GM19324 (cell line): Measurements from ENCODE around the gene SDHAF2.
"Not testable (repeated sequence)": the region's sequence is repeated elsewhere in the genome, so short reads cannot be mapped to it uniquely, and the experiment has no call there.

Source experiments
- ATAC-seq: cut with Tn5 transposase; IDR thresholded peaks from one replicate; pipeline ENCODE4 v1.9.1; 2021; ENCODE audit warnings: mild to moderate bottlenecking, moderate library complexity; ENCODE audit not compliant: unreplicated experiment, low FRiP score

Gene SDHAF2

DNA sequence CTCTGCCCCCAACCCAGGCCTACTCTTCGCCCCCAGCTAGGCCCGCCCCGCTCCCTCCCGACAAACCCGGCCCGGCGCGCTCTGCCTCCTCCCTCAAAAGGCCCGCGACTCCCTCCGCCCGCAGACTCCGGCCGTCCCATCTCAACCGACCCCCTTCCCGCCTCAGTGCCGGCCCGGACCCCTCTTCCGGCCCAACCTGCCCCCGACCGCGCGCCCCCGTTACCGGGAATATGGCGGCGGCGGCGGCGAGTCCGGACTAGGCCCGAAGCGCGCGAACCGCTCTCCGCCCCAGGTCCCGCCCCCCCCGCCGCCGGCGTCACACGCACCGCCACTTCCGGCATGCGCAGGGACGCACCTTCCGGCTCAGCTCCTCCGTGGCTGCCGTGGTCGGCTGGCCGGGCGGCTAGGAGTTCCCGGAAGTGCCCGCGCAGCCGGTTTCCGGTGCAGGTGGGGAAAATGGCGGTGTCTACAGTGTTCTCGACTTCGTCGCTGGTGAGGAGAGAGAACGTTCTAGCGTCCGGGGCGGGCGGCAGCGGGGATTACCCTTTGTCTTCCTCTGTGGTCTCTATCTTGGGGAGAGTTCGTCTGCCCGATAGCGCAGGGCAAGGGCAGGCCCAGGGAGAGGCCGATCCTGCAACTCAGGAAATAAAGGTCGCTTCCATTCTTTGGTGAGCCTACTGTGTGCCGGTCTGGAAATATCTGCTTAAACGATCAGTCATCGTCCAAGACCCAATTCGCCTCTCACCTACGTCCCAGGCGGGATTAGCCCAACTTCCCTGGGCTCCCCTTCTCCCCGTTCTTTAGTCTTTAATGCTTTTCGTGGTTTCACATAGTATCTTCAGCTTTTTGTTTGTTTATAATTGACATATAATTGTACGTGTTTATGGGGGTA, at the start of gene SDHAF2, which contains the start of gene CPSF7:
Gene SDHAF2 (plus strand): TSS at position 434 of the 892 bp plus-strand sequence. CDS start 23 bp downstream, at position 457.
Gene CPSF7 (minus strand): TSS at position 285 of the 892 bp plus-strand sequence. CDS start 740 bp downstream, outside the sequence.
- peak; percentile 94 for ATAC-seq

DNA sequence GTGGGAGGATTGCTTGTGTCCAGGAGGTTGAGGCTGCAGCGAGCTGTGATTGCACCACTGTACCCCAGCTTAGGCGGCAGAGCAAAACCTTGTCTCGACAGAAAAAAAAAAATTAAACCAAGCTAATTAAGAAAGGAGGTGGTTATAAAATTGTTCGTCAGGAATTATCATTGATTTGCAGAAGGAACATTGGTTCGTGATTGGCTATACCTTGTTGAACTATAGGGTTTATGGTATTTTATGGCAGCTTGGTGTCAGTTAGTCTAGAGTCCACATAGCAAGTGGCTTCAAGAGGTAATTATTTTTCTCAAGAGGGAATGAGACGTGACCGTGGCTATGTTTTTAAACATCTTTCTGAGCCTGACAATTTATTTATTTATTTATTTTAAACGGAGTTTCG, 49.0 kb upstream of the SDHAF2 start:
- ATAC-seq = no peak

DNA sequence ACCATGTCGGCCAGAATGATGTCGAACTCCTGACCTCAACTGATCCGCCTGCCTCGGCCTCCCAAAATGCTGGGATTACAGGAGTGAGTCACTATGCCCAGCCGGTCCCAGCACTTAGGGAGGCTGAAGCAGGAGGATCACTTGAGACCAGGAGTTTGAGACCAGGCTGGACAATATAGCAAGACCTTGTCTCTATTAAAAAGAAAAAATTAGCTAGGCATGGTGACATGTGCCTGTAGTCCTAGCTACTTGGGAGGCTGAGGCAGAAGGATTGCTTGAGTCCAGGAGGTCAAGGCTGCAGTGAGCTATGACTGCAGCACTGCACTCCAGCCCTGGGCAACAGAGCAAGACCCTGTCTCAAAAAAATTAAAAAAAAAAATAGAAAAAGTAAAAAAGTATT, 46.1 kb upstream of the SDHAF2 start:
- ATAC-seq = not testable (repeated sequence)

DNA sequence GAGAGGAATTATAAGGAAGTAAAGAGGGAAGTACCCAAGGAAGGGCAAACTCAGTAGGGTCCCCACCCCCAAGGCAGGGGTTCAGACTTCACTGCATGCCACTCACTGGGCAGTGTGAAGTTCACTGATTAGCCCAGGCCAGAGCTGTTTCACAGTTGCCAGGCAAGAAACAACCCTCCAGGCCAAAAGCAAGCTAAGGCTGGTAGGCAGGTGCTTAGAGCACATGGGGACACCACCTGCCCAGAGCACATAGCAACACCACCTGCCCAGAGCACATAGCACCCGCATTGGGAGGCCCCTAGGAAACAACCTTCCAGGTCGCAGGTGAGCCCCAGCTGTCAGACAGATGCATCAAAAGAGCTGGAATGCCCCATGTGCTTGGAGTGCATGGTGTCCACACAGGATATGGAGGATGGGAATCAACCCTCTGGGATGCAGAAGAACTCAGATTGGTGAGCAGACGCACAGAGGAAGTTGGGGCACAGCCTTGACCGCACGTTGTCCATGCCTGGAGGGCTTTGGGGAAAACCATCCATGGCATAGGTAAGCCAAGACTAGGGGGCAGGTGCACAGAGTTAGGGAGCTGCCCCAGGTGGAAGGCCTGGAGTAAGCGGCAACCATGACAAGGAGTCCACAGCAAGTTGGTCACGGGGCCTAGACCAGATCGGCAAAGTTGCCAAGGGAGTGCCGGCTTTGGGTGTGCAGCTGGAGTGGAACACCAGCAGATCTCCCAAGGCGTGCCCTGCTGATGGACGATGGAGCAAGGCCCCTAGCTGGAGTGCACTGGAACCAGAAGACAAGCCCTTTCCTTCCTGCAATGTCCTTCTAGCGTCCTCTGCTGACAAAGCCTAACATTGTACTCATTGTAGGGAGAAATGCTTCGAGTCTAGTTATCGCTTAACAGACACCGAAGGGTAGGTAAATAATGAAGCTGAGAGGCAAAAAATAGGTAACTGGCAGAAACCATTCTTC, 45.4 kb upstream of the SDHAF2 start:
- ATAC-seq = no peak

DNA sequence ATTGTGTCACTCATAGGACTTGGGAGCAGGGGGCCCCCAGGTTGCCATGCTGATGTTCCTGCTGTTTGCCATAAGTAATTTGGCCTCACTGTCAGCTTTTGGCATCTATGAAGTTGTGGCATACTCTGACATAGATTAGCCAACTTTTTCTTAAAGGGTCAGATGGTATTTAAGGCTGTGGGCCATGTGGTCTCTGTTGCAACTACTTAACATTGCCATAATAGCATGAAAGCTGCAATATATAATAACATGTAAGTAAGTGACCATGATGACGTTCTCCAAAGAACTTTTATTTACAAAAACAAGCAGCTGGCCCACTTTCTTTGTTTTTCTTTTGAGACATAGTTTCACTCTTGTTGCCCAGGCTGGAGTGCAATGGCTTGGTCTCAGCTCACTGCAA, 39.8 kb upstream of the SDHAF2 start:
- ATAC-seq = no peak

DNA sequence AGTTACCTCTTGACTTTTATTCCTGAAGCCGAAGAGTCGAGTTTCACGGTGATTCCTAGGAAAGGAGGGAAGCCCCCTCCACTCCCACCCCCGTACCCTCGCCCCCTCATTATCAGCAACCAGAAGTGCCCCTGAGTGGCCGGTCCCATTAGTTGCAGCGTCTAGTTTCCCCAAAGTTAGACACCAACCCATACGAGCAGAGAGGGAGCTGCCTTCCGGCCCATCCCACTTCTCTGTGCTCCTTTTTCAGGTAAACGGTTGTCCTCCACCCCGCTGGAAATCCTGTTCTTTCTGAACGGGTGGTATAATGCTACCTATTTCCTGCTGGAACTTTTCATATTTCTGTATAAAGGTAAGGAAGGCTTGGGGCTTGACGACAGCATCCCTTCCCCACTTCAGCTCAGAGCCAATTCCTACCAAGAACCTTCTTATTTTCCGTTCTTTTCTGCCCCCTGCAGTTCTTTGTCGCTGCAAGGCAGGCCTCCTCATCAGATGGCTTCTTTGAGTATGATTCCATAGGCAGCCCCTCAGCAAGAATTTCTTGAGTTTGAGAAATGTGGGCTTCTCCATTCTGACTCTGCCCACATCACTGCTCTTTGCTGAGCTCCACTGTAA, 36.8 kb upstream of the SDHAF2 start:
- no peak for ATAC-seq

DNA sequence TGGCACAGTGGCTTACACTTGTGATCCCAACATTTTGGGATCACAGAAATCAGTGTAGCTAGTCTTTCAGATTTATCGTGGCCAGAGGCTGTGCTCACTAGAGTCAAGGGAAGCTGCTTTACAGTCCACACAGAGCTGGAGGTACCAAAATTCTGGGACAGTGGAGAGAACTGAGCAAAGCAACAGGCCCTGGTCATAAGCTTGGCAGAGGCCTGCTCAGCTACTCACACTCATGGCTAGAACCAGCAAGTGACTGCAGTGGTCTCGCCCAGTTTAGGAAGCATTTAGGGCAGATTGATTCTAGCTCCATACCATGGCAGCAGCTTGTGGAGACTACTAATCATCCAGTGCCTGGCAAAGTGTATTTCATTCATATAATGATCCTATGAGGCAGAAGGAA, 28.8 kb upstream of the SDHAF2 start:
- no peak for ATAC-seq

DNA sequence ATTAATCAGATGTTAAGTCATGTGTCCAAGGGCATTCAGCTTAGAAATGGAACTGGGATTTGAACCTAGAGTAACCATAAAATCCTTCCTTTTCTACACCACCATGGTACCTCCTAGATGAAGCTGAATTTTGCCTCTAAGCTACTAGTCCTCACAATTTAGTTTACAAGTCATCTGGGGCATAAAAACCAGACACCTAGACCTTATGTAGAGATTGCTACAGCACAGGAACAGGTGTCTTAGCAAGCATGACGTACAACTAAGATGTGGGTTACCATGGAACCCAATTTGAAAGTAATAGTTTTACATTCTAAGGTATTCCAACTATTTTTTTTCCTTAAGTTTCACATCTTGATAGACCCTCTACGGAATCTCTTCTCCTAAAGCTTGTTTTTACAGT, 28.4 kb upstream of the SDHAF2 start:
- no peak for ATAC-seq

DNA sequence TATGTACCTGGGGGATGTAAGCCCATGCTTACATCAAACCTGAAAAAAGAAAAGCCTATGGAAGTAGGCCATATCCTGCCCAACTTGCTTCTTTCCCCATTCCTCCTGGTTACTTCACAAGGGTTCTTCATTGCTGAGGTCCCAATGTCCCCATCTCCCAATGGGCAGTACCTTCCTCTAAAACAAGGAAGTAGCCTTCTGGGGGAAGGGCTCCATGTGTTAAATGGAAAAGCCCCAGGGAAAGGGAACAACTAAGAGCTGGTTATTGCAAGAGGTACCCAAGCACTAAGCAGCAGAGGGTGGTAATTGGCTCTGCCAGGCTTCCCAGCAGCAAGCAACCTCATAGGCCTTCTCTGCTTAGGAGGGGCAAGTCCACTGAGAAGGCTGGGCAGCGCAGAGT, 26.3 kb upstream of the SDHAF2 start:
- ATAC-seq = no peak

DNA sequence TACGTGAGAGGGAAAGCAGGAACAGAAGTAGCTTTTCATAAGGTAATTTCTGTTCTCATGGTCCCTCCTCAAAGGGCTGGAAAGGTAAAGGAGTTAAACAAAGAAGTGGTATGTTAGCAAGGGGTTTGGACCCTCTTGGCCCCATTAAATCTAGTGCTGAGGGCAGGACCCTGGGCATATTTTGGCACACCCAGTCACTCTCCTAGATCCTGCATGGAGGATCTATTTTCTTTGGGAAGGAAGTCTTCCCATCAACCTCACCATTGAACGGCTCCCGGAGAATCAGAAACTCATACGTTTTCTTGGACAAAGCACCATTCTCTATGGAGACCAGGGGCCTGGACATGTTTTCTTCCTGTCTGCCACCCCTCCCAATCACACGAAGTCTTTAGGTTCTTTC, 25.8 kb upstream of the SDHAF2 start:
- ATAC-seq = no peak

DNA sequence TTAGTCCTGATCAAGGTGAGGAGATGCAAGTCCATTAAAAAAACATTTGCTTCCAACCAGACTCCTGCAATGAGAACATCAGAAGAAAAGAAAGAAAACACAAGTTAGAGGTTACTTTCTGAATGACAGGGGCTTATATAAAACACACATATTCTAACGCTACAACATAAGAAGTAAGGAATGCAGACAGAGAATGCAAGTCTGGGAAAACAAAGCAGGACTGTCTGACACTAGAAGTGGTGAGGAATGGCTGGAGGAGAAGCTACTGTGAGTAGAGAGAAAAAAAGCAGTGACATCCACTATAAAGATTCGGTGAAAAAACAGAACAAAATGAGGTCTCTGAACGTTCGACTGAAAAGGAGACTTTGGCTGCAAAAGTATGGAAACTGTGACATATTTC, 25.3 kb upstream of the SDHAF2 start:
- ATAC-seq = no peak

DNA sequence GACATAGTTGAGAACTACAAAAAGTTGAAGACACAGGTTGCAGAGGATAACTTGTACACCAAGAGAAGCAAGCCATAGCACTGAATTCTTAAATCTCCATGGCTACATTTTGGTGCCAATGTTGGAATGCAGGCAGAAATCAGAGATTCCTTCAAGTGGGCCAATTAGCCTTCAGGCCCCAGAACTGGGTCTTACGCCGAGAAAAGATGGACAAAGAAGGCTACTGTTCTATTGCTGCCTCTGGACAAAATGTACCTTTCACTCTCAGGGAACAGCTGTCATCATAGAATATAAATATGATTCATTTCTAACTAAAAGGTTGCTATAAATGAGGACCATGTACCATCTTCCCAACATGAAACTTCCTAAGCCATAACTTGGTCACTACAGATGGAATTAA, 23.9 kb upstream of the SDHAF2 start:
- ATAC-seq = no peak

DNA sequence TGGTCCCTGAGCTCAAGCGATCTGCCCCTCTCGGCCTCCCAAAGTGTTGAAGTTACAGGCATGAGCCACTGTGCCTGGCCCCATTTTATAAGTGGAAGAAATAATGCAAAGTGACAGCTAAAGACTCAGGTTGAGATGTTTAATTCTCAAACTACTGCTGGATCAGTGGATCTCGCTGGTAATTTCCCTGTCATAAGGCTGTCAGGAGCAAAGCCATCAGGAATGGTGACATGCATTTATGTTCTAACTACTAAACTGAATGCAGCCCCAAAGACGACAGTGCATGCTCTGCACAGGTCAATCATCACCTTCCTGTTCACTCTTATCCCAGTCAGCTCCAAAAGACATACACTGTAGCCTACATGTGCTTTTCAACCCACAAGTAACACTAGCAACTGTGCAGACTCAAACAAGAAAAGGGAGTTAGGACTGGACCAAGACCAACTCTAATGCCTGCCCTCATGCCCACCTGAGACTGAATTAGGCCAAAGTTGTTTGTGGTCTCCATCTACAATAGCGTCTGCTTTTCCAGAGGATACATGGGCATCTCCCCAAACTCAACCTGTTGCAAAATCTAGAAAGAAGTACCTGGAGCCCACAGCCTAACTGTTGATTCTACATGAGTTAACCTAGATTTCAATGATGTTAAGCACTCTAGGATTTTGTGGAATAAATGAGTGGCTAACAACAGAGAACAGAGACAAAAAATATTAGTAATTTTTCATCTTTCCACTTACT, 22.8 kb upstream of the SDHAF2 start:
- ATAC-seq = no peak

DNA sequence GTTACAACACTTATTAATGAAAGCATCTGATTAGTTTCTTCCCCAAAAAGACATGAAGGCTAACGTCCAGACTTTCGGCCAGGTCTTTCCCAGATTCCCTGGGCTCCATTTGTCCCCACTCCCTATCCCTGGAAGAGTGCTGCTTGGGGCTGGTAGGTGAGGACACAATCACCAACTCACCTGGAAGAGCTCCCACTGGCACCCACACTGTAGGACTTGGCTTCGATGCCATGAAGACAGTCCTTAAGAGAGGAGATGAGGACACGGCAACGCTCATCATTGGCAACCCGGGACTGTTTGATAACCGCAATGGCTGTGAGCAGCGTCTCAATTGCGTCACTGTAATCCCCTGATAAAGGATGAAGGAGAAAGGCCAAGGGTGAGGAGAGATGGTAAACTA, 18.3 kb upstream of the SDHAF2 start:
- ATAC-seq = no peak

DNA sequence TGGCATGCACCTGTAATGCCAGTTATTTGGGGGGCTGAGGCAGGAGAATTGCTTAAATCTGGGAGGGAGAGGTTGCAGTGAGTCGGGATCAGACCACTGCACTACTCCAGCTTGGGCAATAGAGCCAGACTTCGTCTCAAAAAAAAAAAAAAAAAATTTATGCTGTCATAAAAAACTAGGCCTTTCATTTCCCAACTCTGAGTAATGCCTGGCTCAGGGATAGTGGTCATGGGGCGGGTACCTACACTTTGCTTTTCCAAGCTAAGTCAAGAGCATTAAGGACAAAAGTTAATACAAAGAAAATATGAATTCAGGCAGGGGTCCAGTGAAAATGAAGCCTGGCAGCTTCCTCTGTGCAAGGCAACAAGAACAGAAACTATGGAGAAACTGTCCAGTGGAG, 16.4 kb upstream of the SDHAF2 start:
- no peak for ATAC-seq

DNA sequence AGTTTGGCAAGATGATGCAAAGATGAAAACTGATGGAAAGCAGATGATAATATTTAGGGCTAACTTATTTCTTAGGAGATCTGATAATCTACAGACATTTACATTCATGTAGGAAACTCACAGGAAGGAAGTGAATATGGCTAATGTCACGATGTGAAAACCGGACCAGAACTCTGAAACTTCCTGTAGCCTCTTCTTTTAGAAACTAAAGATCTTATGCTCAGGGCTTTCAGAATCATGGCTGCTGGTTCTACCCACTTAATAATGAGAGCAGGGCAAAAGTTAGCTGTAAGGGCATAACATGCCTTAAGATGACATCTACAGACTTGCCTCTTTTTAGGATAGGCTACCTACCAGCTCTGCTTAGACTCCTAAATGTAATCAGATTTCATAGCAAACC, 15.4 kb upstream of the SDHAF2 start:
- ATAC-seq = no peak

DNA sequence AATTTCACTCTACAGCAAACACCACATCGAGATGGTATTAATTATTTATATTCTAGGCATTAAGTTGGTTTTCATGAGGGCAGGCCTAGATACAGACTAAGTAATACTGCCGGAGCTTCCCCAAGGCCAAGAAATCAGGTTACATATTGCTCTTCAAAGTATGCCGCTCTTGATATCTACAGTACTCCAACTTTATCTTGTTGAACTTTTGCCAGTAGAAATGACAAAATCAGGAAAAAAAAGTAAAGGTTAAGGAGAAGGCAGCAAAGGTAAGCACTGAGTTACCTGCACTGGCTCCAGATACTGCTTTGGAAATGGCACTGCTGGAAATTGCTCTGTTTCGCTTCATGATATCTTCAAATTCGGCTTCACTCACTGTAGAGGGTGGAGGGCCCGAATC, 14.5 kb upstream of the SDHAF2 start:
- no peak for ATAC-seq

DNA sequence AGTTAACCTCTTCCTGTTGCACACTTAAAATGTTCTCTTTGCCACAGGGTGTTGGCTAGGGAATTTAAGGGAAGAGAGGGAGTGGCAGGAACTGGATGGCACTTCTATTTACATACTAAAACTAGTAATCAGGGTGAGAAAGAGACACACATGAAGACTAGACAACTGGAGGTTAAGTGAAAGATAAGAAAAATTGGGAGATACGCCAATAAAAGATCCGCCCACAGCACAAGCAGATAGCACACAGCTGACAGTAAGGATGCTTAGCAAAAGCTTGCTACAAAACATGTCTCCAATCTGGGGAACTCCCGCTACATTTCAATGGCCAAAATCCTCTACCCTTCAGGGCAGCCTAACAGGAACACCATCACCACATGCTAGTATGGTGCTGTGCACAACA, 13.0 kb upstream of the SDHAF2 start:
- no peak for ATAC-seq

DNA sequence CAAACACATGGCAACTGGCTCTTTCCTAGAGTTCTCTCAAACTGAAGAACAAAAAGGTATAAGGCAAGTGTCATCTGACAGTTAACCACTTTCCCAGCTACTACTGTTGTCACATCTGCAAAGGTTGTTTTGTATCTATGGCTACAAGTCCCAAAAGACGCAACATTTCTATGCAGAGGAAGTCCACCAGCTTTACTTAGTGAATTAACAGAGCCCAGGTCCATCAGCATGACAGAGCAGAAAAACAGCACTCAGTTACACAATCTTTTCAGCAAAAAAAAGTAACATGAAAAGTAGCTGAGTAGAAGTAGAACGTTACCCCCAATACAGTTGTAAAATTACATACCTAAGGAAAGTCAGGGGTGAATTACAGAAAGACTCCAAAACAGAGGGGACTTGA, 12.3 kb upstream of the SDHAF2 start:
- ATAC-seq = no peak

DNA sequence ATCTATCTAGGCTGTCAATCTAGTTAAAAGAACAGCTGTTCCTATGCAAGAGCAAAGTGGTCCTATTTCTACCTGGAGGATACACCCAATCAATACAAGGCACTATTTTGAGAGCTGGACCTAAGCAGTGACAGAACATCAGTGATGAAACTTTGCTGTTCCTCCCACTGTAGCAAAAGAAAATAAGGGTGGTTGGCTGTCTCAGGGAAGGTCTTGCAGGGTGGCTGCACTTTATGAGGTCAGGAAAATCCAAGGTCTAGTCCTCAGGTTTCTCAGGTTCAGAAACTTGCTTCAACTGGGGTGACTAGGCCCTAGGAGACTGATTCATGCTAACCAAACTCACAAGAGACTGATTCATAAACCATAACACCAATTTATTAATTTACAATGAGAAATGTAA, 11.8 kb upstream of the SDHAF2 start:
- ATAC-seq = no peak
